Tibial nerve (tissue), 4 donors: ENCODE data around the gene VGF. TPM values are rescaled to one million over a fixed set of nuclear protein-coding genes. Genes with fewer than 3 reads are reported as not detected.
"Not testable (repeated sequence)": the region's sequence is repeated elsewhere in the genome, so short reads cannot be mapped to it uniquely, and the experiment has no call there.

Source experiments
- DNase-seq, 2 donors: peaks; one replicate each; pipeline ENCODE4 v3.0.0-alpha.2; 2019; ENCODE audit warnings: low spot score in 2 of 2
- H3K27ac ChIP-seq, 4 donors: fragments of 200-600 bp; sonication (generic) in 3 of 4; one replicate each; pipeline ENCODE4 v1.5.1; 2017 to 2019; ENCODE audit warnings: mild to moderate bottlenecking in 1 of 4
- H3K27me3 ChIP-seq, 2 donors: fragments of 200-600 bp; sonication (generic) in 1 of 2; one replicate each; pipeline versions ENCODE4 v1.5.1 to v1.6.0; 2017 to 2019
- H3K36me3 ChIP-seq, 3 donors: fragments of 200-600 bp; sonication (generic); one replicate each; pipeline ENCODE4 v1.5.1; 2018 to 2019
- H3K4me1 ChIP-seq, 4 donors: fragments of 200-600 bp; sonication (generic) in 3 of 4; one replicate each; pipeline ENCODE4 v1.5.1; 2017 to 2019
- H3K4me3 ChIP-seq, 4 donors: fragments of 200-600 bp; sonication (generic) in 3 of 4; one replicate each; pipeline ENCODE4 v1.5.1; 2017 to 2019; ENCODE audit warnings: mild to moderate bottlenecking in 1 of 4, moderate library complexity in 1 of 4
- H3K9me3 ChIP-seq, 4 donors: fragments of 200-600 bp; sonication (generic) in 3 of 4; one replicate each; pipeline ENCODE4 v1.5.1; 2017 to 2019
- CTCF ChIP-seq, 5 experiments: fragments of 200-600 bp in 3 of 5; fragments of 450-650 bp in 2 of 5; sonication (generic) in 3 of 5; IDR thresholded peaks; one replicate each; pipeline ENCODE4 v1.5.1; 2016 to 2019; ENCODE audit warnings: antibody characterized with exemption in 5 of 5, mild to moderate bottlenecking in 3 of 5, moderate library complexity in 2 of 5
- WGBS, 2 donors: methylation state at CpG; one replicate each; pipeline ENCODE4 v1.1.5; 2018; 5-methylcytosine and 5-hydroxymethylcytosine counted together
- small RNA-seq: library from RNA; depleted of rRNA; stranded (forward); fragments of <200 nt; gene quantifications from one replicate; pipeline ENCODE3, GENCODE V24; 2016
- total RNA-seq, 4 donors: library from RNA; depleted of rRNA; stranded (reverse); fragments of >200 nt; gene quantifications; one replicate each; pipeline ENCODE4 v1.1.0, GENCODE V29; 2016

Gene VGF
- total RNA-seq, 4 donors from 2014 or later, result 1.0 TPM; not detected in 3

- no peak for TF ChIP-seq CTCF (IDR thresholded peaks at IDR 0.05)
- WGBS, 2 donors, result 86% methylated on average over 11 of the region's 11 CpGs
- Histone ChIP-seq H3K36me3 (no peaks in the 10 kb centered on the region), H3K27ac (no peak overlapping the region), H3K9me3 (no peaks in the 10 kb centered on the region), H3K4me3 (no peak overlapping the region), H3K4me1 (peaks cover 0 to under 1% (median 0%) of the 10 kb centered on the region in 4 donors), H3K27me3 (no peaks in the 10 kb centered on the region)
- no peak for DNase-seq
Measured at GRCh38 chr7:101113836-101114235, 51.5 kb downstream of the VGF start.

- H3K9me3 ChIP-seq, DNase-seq, H3K4me3 ChIP-seq, H3K36me3 ChIP-seq, H3K4me1 ChIP-seq, H3K27me3 ChIP-seq, H3K27ac ChIP-seq: not testable (repeated sequence)
- WGBS, 2 donors, result 95 to 96% methylated on average over 7 of the region's 7 CpGs
Measured at GRCh38 chr7:101113140-101113539, 52.2 kb downstream of the VGF start.

Small RNAs within 50 kb of the gene (small RNA-seq; reads per million reads assigned to genes)
- not detected for gene MIR4653

Other genes with a start within 250 kb of the VGF start
- under 1 TPM in 1 of 4 donors, not detected in 3; 0.22 TPM for gene MUC3A, start 216.0 kb downstream of the VGF start, total RNA-seq
- not detected for gene MUC12, start 196.0 kb downstream of the VGF start, total RNA-seq
- gene MUC17, start 145.5 kb downstream of the VGF start, total RNA-seq, result not detected
- 10 to 100 TPM; 18.6 to 32.4 (median 29.5) TPM for gene TRIM56, start 80.1 kb downstream of the VGF start, total RNA-seq
- gene SERPINE1, start 38.5 kb downstream of the VGF start, total RNA-seq, result 10 to 100 TPM in 2 of 4 donors, 1 to 10 TPM in 2; 3.3 to 13.9 (median 8.1) TPM
- gene AP1S1, start 11.1 kb downstream of the VGF start, total RNA-seq, result 10 to 100 TPM; 14.5 to 35.4 (median 22.7) TPM
- not detected for gene NAT16, start 14.7 kb upstream of the VGF start, total RNA-seq
- not detected for gene MOGAT3, start 35.5 kb upstream of the VGF start, total RNA-seq
- gene PLOD3, start 52.0 kb upstream of the VGF start, total RNA-seq, result 10 to 100 TPM; 42.8 to 82.2 (median 57.8) TPM
- 100 to 1,000 TPM in 2 of 4 donors, 10 to 100 TPM in 2; 90.5 to 113 (median 99.3) TPM for gene ZNHIT1, start 52.6 kb upstream of the VGF start, total RNA-seq
- gene CLDN15, start 72.2 kb upstream of the VGF start, total RNA-seq, result 10 to 100 TPM; 12.0 to 34.8 (median 25.6) TPM
- 100 to 1,000 TPM; 235 to 371 (median 348) TPM for gene FIS1, start 79.5 kb upstream of the VGF start, total RNA-seq
- 10 to 100 TPM; 18.0 to 25.9 (median 20.6) TPM for gene IFT22, start 156.2 kb upstream of the VGF start, total RNA-seq
- gene COL26A1, start 197.3 kb upstream of the VGF start, total RNA-seq, result under 1 TPM in 3 of 4 donors, not detected in 1; 0.20 to 0.30 (median 0.21) TPM